HepG2 (cell line): Measurements from ENCODE around the gene ECSCR. TPM values are rescaled to one million over a fixed set of nuclear protein-coding genes. Genes with fewer than 3 reads are reported as not detected.

Source experiments
- ATF2 ChIP-seq: sonication (generic); formaldehyde crosslinking; IDR thresholded peaks from 2 replicates; pipeline ENCODE4 v1.4.0; 2020; ENCODE audit warnings: missing genetic modification reagents
- GFI1 ChIP-seq: sonication (generic); formaldehyde crosslinking; IDR thresholded peaks from 2 replicates; pipeline ENCODE4 v1.5.0; 2020; ENCODE audit warnings: missing genetic modification reagents, mild to moderate bottlenecking, borderline replicate concordance
- HOXA3 ChIP-seq: sonication (generic); formaldehyde crosslinking; IDR thresholded peaks from 2 replicates; pipeline ENCODE4 v1.5.0; 2020; ENCODE audit warnings: missing genetic modification reagents
- HOXD1 ChIP-seq: sonication (generic); formaldehyde crosslinking; IDR thresholded peaks from 2 replicates; pipeline ENCODE4 v1.5.0; 2020; ENCODE audit warnings: missing genetic modification reagents
- NAIF1 ChIP-seq: sonication (generic); formaldehyde crosslinking; IDR thresholded peaks from 2 replicates; pipeline ENCODE4 v1.5.0; 2020; ENCODE audit warnings: mild to moderate bottlenecking, missing genetic modification reagents, borderline replicate concordance
- PITX1 ChIP-seq: sonication (generic); formaldehyde crosslinking; IDR thresholded peaks from 2 replicates; pipeline ENCODE4 v1.5.1; 2020; ENCODE audit warnings: mild to moderate bottlenecking, missing genetic modification reagents
- PLRG1 ChIP-seq: fragments of 450-650 bp; conservative IDR thresholded peaks from 2 replicates; pipeline ENCODE4 v1.6.1; 2016
- RBFOX2 ChIP-seq: fragments of 200-400 bp; formaldehyde crosslinking; IDR thresholded peaks from 2 replicates; pipeline ENCODE4 v1.6.1; 2017; ENCODE audit warnings: low read depth, mild to moderate bottlenecking, low read length
- TARDBP ChIP-seq: sonication (generic); formaldehyde crosslinking; IDR thresholded peaks from 2 replicates; pipeline ENCODE4 v1.8.0; 2022; ENCODE audit warnings: mild to moderate bottlenecking, missing genetic modification reagents
- ZFAT ChIP-seq: sonication (generic); formaldehyde crosslinking; conservative IDR thresholded peaks from 2 replicates; pipeline ENCODE4 v1.8.1; 2023; ENCODE audit warnings: missing genetic modification reagents, inconsistent platforms
- ZNF12 ChIP-seq: sonication (generic); formaldehyde crosslinking; IDR thresholded peaks from 2 replicates; pipeline ENCODE4 v1.5.0; 2020; ENCODE audit warnings: missing genetic modification reagents
- ZNF18 ChIP-seq: sonication (generic); formaldehyde crosslinking; IDR thresholded peaks from 2 replicates; pipeline ENCODE4 v1.8.0; 2022; ENCODE audit warnings: mild to moderate bottlenecking, missing genetic modification reagents; ENCODE audit not compliant: insufficient replicate concordance
- ZNF263 ChIP-seq: sonication (generic); formaldehyde crosslinking; IDR thresholded peaks from 2 replicates; pipeline ENCODE4 v1.4.0; 2020; ENCODE audit warnings: missing genetic modification reagents
- ZNF317 ChIP-seq: sonication (generic); formaldehyde crosslinking; IDR thresholded peaks from 2 replicates; pipeline ENCODE4 v1.5.0; 2020; ENCODE audit warnings: mild to moderate bottlenecking, missing genetic modification reagents
- ZNF503 ChIP-seq: sonication (generic); formaldehyde crosslinking; IDR thresholded peaks from 2 replicates; pipeline ENCODE4 v1.4.0; 2020; ENCODE audit warnings: missing genetic modification reagents
- ZNF569 ChIP-seq: sonication (generic); formaldehyde crosslinking; IDR thresholded peaks from 2 replicates; pipeline ENCODE4 v1.5.0; 2020; ENCODE audit warnings: mild to moderate bottlenecking, missing genetic modification reagents, moderate library complexity, borderline replicate concordance
- ZNF879 ChIP-seq: sonication (generic); formaldehyde crosslinking; IDR thresholded peaks from 2 replicates; pipeline ENCODE4 v1.8.1; 2023; ENCODE audit warnings: missing genetic modification reagents
- polyA plus RNA-seq, 8 experiments: library from polyadenylated mRNA; depleted of rRNA in 3 of 8; stranded (reverse) in 7 of 8; unstranded in 1 of 8; fragments of >200 nt; fragmentation: Illumina TruSeq in 4 of 8; extraction: Trizol in 4 of 8; gene quantifications; 2 replicates each; pipeline versions ENCODE4 v1.2.1 to v1.2.3, GENCODE V29; 2011 to 2016; ENCODE audit warnings: low read depth in 4 of 8, missing spikeins in 1 of 8, mixed read lengths in 1 of 8; ENCODE audit not compliant: insufficient read depth in 1 of 8
- total RNA-seq, 5 experiments: library from RNA; depleted of rRNA; stranded (reverse); fragments of >200 nt; fragmentation: Illumina TruSeq; extraction: Trizol; gene quantifications; 2 replicates each; pipeline ENCODE4 v1.2.3, GENCODE V29; 2016; ENCODE audit warnings: low read depth in 1 of 5
- TF ChIP-seq, protein P1 (sequence below): sonication (generic); formaldehyde crosslinking; IDR thresholded peaks from 2 replicates; pipeline ENCODE4 v1.5.0; 2020; ENCODE audit warnings: missing genetic modification reagents
- TF ChIP-seq, protein P2 (sequence below): sonication (generic); formaldehyde crosslinking; IDR thresholded peaks from 2 replicates; pipeline ENCODE4 v1.4.0; 2020; ENCODE audit warnings: mild to moderate bottlenecking, missing genetic modification reagents

The ECSCR gene
- total and polyA plus RNA-seq, 2 of the 13 experiments (the other 11 are each of a cell fraction or from before 2014, with no cell fraction given) = 0.18 TPM; not detected in 1

DNA sequence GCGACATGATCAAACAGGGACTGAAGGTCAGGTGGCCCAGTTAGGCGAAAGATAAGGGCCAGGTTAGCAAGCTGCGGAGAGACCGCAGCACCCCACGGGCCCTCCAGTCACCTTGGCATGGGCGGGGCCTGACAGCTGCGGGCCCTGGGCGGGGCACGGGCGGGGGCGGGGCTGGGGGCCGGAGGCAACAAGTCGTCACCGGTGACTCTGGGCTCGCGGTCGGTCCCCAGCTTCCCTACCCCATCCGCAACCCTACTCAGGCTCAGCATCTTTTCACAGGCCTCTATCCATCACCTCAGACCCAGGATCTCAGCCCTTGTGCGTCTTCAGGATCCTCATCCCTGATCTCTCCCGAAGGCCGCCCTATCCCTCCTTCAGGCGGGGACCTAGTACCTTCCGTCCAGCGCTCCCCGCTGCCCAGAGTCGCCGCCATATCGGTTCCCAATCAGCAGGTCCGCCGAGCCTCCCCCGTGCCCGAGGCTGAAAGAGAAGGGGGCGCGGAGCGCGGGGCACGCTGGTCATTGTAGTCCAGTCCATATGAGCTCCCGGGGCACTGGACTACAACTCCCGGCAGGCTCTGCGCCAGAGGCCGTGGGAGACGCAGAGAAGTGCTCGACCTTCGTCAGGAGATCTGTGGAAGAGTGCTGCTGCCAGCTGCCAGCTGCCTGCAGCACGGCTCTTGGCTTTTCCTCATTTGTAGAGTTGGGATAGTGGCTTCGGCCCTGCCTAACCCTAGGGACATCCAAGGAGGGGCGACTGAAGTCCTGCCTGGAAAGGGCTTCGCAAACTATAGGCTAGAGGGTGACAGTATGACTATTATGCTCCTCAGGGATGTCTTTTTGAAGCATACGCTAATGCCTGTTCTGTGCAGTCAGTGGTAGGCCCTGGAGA is 23.3 kb downstream of the ECSCR start, which contains the start of gene DNAJC18 (continued):
- TF ChIP-seq, protein P1, sequence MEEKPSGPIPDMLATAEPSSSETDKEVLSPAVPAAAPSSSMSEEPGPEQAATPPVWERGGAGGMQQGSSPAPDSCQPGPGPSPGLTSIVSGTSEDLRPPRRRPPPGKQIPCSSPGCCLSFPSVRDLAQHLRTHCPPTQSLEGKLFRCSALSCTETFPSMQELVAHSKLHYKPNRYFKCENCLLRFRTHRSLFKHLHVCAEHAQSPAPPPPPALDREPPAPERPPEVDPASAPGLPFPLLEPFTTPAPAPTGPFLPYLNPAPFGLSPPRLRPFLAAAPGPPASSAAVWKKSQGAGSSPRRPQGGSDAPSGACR = no peak; the same call in 1 of the 2 replicates
- TF ChIP-seq ZNF263 (CRISPR knock-in tag) (no peak), HOXA3 (CRISPR knock-in tag) (peak; percentile 59; the same call in 1 of the 2 replicates), ZFAT (CRISPR knock-in tag) (no peak), ZNF879 (CRISPR knock-in tag) (no peak), RBFOX2 (peak; percentile 62; the same call in 1 of the 2 replicates), NAIF1 (CRISPR knock-in tag) (no peak), ZNF569 (CRISPR knock-in tag) (no peak), GFI1 (CRISPR knock-in tag) (no peak), ZNF317 (CRISPR knock-in tag) (peak; percentile 57; the same call in 1 of the 2 replicates), ZNF18 (CRISPR knock-in tag) (no peak), ZNF503 (CRISPR knock-in tag) (no peak), ATF2 (peak; percentile 36; the same call in 1 of the 2 replicates), PITX1 (CRISPR knock-in tag) (0 out of 2 replicates have a peak, but pooled peaks have one; percentile 17), TARDBP (CRISPR knock-in tag) (peak; percentile 61; the same call in 1 of the 2 replicates), HOXD1 (peak; percentile 12; the same call in 1 of the 2 replicates), ZNF12 (CRISPR knock-in tag) (no peak), PLRG1 (no peak)
- TF ChIP-seq, protein P2, sequence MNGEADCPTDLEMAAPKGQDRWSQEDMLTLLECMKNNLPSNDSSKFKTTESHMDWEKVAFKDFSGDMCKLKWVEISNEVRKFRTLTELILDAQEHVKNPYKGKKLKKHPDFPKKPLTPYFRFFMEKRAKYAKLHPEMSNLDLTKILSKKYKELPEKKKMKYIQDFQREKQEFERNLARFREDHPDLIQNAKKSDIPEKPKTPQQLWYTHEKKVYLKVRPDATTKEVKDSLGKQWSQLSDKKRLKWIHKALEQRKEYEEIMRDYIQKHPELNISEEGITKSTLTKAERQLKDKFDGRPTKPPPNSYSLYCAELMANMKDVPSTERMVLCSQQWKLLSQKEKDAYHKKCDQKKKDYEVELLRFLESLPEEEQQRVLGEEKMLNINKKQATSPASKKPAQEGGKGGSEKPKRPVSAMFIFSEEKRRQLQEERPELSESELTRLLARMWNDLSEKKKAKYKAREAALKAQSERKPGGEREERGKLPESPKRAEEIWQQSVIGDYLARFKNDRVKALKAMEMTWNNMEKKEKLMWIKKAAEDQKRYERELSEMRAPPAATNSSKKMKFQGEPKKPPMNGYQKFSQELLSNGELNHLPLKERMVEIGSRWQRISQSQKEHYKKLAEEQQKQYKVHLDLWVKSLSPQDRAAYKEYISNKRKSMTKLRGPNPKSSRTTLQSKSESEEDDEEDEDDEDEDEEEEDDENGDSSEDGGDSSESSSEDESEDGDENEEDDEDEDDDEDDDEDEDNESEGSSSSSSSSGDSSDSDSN (CRISPR knock-in tag) = 0 out of 2 replicates have a peak, but pooled peaks have one; percentile 37
